Retinal pigment epithelial cell (primary cell): ENCODE data around the gene SLC30A1.

Experiments
- DNase-seq: peaks from one replicate; pipeline ENCODE4 v3.0.0-alpha.2; 2010; ENCODE audit warnings: low read depth
- H3K4me3 ChIP-seq: 2 replicates; pipeline ENCODE4 v1.5.1; 2011; ENCODE audit warnings: mild to moderate bottlenecking, low read length, control low read depth, moderate library complexity
- CTCF ChIP-seq: conservative IDR thresholded peaks from 2 replicates; pipeline ENCODE4 v1.5.1; 2011; ENCODE audit warnings: low read depth, low read length, control low read depth, inconsistent platforms

SLC30A1 gene

DNA sequence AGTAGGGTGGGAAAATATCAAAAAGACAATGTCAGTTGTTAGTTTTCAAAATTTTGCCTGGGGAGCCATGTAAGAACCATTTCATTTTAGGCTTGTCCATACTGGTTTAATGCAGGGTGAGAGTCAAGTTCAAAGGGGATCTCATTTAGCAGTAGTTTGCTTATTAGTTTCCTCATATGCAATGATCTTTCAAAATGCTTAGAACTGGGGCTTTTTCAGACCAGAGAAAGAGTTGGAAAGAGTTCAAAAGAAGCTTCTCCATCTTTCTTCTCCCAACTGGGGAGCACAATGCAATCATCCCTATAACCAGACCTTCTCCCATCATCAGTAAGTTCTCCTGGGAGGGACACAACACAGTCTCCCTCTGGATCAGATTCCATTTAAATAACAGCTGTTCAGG, 16.5 kb upstream of the SLC30A1 start:
- no peak for TF ChIP-seq CTCF
- H3K4me3 ChIP-seq = no peak overlapping the region
- DNase-seq = no peak

GRCh38 chr1:211591980-211592493, 13.1 kb upstream of the SLC30A1 start:
- no peak overlapping the region for H3K4me3 ChIP-seq
- no peak for DNase-seq
- TF ChIP-seq CTCF = no peak

DNA sequence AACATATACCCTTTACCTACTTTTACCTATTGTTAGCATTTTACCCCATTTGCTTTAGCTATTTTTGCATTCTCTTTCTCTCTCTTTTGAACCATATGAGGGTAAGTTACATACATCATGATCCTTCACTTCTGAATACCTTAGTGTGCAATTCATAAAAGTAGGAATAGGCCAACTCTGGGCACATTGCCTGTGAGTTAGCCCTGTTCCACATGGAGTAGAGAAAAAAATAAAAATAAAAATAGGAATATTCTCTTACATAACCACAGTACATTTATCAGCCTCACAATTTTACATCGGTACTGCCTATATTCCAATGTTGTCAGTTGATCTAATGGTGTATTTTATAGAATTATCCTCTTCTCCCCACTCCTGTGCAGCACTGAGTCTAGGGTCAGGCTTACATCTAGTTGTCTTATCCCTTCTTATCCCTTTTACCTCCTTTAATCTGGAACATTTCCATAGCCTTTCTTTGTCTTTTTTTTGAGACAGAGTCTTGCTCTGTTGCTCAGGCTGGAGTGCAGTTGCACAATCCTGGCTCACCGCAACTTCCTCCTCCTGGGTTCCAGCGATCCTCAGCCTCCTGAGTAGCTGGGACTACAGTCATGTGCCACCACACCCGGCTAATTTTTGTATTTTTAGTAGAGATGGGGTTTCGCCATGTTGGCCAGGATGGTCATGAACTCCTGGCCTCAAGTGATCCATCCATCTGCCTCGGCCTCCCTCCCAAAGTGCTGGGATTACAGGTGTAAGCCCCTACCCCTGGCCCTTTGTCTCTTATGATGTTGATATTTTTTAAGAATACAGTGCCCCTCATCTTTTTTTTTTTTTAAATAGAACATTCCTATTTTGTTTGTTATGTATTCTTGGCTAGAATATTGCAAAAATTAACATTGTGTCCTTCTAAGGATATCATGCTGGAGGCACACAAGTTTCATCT, 11.1 kb upstream of the SLC30A1 start:
- TF ChIP-seq CTCF = no peak
- no peak for DNase-seq
- H3K4me3 ChIP-seq = no peak overlapping the region

- no peak for DNase-seq
- no peak overlapping the region for H3K4me3 ChIP-seq
- no peak for TF ChIP-seq CTCF
Observed at GRCh38 chr1:211588711-211589110, 9.8 kb upstream of the SLC30A1 start.

DNA sequence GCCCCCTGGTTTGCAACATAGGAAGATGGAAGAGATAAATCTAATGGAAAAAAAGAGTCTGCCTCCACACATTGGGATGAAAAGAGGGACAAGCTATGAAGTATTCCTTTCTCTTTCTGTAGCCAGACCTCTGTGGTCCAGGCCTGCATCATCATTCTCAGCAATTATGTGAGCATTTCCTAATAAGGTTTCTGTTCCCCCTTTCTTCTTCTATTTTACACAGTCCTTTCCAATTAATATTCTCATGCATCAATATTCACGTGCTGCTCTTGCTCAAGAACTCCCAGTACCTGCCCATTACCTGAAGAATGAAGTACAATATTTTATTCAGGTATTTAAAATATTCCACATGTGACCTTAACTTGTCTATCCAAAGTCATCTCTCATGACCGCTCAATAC, 8.2 kb upstream of the SLC30A1 start:
- no peak for TF ChIP-seq CTCF
- DNase-seq = no peak
- no peak overlapping the region for H3K4me3 ChIP-seq

- no peak for DNase-seq
- TF ChIP-seq CTCF = no peak
- no peak overlapping the region for H3K4me3 ChIP-seq
Observed at GRCh38 chr1:211586538-211586937, 7.6 kb upstream of the SLC30A1 start.
